HK-2 (cell line): ENCODE results near the gene IPO4.
A peak's percentile ranks its signal among the peaks of the same experiment; 100 is the strongest.

Source experiments
- DNase-seq: peaks from one replicate; pipeline ENCODE4 v3.0.0-alpha.2; 2018; ENCODE audit not compliant: unreplicated experiment

IPO4 gene

DNA sequence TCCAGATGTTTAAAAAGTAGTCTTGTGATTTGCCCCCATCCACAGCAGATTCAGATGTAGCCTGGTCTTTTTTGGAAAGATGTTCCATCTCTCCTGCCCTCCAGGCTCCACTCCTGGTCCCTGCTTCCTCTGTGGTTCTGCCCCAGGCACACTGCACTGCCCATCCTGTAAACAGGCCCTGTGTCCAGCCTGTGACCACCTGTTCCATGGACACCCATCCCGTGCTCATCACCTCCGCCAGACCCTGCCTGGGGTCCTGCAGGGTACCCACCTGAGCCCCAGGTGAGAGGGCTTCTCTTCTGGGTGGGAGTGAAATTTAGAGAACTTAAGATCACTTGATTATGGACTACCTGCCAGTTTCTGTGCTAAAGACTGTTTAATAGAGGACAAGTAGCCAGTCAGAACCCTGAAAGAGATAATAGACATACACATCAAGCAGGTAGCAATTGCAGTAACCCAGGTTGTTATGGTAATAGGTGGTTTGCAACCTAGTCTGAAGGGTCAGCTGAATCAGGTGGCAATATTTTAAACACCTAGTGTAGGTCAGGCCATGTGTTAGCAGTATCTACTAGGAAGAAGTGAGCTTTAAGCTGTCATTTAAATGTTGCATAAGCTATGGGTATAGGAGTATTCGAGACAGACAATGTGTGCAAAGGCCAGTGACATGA is 39.2 kb downstream of the IPO4 start:
- DNase-seq, result no peak

DNA sequence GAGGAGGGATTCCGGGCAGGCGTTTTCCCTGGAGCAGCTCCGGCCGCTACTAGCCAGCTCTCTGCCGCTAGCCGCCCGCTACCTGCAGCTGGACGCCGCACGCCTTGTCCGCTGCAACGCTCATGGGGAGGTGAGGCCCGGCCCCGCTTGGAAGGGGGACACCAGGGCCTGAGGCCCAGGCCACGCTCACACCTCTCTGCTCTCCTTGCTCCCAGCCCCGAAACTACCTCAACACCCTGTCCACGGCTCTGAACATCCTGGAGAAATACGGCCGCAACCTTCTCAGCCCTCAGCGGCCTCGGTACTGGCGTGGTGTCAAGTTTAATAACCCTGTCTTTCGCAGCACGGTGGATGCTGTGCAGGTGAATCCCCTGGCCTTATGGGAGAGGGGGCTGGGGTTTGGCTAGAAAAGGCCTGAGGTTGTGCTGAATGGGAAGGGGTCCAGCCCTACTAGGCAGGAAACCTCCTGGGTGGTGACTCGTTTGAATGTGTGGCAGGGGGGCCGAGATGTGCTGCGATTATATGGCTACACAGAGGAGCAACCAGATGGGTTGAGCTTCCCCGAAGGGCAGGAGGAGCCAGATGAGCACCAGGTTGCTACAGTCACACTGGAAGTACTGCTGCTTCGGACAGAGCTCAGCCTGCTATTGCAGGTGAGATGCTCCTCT is 40.7 kb downstream of the IPO4 start:
- no peak for DNase-seq

DNA sequence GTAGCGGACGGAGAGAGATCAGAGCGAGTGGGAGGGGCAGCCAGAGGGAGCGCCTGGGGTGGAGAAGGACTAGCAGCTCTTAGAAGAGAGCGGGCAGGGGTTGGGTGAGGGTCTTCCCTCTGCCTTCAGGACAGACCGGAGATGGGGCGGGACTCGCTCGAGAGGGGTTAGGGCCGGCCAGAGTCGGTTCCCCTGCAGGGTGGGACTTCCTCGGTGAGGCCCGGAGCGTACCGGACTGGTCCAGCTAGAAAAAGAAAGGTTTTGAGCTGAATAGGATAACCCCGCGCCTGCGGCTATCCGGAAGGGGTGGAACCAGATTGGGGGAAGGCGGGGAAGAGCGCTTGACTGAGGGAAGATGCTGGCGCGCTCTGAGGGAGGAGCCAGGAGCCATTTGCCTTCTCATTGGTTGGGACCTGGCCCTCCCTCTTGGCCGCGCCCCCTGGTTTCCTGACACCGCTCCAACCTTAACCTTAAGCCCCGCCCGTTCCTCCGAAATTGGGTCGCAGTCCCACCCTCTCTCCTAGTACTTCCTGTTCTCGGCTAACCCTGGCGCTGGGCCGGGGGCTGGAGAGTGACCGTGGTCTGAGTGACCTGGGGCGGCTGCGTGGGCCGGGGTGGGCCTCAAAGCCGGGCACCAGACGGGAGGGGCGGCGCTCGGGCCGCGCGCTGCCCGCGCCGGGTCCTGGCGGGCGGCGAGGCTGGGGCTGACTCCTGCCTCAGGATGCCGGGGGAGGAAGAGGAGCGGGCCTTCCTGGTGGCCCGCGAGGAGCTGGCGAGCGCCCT is 41.4 kb downstream of the IPO4 start, which contains the start of gene RNF31:
Gene RNF31 (plus strand): TSS at position 521 of the 783 bp plus-strand sequence. CDS start 201 bp downstream, at position 722.
- DNase-seq, result peak; percentile 96

DNA sequence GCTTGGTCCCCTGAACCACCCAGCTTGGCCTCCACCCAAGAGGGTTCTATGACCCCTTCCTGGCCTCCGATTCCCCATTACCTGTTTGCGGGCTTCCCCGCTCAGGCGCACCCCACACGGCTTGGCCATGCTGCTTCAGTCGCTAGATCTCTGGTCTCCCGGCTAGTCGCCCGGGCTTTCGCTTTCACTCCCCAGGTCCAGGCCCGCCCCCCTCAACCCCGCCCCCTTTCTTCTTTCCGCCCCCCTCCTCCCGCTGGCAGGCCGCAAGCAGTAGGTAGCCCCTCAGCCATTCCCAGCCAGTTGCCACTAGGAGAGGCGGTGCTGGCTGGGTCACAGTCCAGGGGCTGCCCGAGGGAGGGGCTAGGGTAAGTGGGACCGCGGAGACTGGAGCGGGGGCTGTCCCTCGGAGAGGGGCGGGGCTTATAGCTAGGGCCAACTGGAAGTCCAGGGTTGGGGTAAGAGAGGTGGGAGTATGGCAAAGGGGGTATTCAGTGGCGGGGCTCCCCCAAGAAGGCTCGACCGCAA is 42.1 kb downstream of the IPO4 start, which contains the start of gene PSME2:
Gene PSME2 (minus strand): TSS at position 158 of the 525 bp plus-strand sequence. CDS start 29 bp downstream, at position 129.
- DNase-seq, result peak; percentile 97

DNA sequence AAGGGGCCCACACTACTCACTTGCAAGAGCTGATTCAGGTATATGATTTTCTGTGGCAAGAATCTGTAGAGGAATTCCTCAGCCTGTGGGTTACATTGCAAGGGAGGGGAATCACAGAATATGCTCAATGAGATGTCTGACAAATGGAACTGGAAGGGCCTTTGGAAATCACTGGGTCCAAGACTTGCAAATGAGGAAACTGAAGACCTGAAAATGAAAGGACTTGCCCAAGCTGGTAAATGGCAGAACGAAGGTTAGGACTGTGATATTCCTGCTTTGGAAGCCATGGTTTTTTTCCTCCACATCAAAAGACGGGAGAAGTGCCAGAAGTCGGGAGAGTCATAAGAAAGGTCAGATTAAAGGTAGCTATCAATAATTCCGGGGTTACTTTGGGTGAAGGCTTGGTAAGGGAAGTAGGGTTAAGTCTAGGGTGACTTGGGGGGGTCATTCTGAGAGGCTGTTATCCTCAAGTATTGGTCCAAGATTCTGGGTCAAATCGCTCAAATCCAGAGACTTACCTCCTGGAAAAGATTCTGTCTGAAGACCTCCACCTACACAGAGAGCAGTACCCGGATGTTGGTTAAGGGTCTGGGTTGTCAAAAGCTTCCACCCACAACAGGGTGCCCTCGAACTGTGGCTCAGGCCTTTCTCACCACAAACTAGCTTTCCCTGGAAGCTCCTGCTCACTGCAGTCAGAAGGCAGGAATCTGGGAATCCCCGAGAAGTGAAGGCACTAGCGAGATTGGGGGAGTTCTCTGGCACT is 42.7 kb downstream of the IPO4 start:
- DNase-seq, result no peak

DNA sequence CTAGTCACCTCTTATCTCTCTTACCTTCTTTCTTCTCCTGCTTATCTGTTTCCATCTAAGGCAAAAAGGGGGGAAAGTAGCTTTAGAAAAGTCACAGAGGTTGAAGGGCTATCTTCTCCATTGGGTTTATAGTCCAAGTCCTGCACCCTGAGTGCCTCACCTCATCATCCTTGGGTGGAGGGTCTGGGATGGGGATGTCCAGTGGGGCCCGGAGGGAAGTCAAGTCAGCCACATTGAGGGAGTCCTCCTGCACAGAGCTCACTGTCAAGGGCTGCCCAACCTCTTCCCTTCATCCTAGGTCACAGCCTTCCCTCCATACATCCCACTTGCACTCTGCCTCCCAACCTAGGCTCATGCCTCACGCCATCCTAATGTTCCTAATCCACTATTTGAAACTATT is 43.4 kb downstream of the IPO4 start:
- DNase-seq, result no peak

DNA sequence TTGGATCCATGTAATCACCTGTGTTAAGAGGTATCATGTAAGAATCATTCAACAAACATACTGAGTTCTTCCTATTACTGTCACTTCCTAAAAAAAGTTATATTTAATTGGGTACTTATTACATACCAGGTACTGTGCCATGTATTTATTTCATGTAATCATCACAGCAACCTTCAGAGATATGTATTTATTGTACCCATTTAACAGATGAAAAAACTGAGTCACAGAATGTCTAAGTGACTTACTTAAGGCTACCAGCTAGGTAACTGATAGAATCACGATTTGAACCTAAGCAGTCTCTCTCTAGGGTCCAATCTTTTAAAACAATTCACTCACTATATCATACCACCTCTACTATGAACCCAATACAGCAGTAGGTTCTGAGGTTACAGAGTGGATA is 44.2 kb downstream of the IPO4 start:
- DNase-seq, result no peak

DNA sequence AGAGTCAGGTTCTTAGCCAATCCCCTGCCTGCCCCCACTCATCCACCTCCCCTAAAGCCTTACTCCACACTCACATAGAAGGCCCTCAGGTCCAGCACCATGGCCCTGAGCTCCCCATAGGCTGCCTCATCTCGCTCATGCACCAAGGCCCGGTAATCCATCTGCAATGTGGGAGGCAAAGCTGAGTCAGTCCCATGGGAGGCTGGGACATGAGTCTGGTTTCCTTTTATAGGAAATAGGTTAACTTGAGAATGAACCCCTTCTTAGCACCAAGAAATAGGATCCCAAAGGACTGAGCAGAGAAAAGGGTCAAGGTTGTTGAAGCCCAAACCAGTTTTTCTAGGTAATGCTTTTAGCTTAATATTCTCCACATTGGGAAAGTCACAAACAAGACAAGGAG is 45.1 kb downstream of the IPO4 start:
- DNase-seq, result no peak

DNA sequence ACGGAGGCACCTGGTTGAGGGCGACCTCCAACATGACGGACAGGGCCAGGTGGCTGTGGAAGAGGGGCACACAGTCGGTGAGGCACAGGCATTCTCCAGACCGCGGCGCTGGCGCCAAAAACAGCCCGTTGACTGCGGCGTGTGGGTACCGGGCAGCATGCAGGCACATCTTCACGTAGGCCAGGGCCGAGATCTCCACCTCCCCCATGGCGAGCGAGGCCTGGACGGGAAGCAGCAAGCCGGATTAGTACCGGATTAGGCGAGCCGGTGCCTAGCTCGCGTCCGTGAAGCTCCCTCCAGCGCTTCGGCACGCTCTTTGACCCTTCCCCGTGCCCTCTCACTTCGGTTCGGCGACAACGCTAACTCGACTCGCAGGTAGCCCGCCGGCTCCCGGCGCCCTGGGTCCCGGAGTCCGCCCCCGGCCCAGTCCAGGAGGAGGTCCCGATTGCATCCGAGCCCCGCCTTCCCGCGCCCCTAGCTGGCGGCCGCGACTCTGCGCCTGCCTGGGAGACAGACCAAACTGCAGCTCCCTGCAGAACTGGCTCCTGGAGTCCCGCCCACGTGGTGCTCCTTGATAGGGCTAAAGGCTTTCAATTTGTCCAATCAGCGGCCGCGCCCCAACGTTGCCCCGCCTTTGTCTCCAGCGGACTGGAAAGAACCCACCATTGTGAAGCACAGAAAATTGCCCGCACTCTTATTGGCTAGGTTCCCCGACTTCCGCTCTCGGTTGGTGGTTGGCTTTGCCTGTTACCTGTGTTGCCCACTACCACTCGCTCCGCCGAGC is 47.3 kb downstream of the IPO4 start, which contains the start of gene EMC9:
Gene EMC9 (minus strand): TSS at position 495 of the 784 bp plus-strand sequence. CDS start 287 bp downstream, at position 208.
- peak; percentile 99 for DNase-seq

DNA sequence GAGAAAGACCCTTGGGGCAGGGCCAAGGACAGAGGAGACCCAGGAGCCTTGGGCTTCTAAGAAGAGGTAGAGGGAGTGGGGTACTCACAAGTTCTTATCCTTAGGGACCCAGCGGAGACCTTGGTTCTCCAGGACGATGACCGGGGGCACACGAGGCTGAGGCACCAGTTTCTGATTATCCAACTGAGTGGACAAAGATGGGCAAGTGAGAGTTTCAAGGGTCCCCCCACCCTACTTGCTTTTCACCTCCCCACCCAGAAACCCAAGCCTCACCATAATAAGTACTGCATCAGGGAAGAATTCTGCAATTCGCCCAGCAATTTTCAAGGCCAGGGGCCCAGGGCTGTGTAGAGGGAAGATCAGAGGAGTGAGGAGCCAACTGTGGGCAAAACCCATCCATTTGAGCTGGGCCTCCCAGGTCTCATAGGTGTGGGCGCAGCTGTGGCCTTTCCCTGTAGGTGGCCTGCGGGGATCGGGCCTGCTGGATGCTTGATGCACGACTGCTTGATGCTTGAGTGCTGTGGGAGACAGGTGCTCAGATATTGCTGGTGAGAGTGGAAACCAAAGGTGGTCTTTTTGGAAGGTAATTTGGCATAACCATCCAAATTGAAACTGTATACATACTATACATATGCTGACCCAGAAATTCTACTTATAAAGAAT is 49.2 kb downstream of the IPO4 start:
- DNase-seq, result no peak

DNA sequence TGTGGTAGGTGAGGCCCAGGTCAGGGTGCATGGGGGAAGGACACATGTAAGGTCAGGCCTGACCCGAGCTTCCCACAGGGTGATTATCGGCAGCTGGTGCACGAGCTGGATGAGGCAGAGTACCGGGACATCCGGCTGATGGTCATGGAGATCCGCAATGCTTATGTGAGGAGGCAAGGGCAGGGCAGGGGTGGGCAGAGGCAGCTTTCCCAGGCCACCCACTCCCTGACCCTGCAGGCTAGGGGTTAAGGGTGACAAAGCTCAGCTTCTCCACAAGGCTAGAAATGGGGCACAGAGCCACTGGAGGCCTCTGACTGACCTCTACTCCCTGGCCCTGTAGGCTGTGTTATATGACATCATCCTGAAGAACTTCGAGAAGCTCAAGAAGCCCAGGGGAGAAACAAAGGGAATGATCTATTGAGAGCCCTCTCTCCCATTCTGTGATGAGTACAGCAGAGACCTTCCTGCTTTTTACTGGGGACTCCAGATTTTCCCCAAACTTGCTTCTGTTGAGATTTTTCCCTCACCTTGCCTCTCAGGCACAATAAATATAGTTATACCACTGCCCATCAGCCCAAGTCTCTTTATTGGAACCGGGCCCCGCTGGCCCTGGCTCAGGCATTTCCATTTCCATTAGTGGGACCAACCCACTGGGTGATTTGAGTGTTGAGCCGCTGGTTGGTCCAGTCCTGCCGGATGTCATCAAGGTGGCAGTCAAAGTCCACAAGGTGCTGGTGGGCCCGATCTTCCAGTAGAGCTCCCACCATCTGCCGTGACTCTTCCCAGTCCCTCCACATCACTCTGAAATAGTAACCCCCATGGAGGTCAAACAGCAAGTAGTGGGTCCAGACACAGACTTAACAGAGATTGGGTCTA is 50.0 kb downstream of the IPO4 start:
- no peak for DNase-seq

DNA sequence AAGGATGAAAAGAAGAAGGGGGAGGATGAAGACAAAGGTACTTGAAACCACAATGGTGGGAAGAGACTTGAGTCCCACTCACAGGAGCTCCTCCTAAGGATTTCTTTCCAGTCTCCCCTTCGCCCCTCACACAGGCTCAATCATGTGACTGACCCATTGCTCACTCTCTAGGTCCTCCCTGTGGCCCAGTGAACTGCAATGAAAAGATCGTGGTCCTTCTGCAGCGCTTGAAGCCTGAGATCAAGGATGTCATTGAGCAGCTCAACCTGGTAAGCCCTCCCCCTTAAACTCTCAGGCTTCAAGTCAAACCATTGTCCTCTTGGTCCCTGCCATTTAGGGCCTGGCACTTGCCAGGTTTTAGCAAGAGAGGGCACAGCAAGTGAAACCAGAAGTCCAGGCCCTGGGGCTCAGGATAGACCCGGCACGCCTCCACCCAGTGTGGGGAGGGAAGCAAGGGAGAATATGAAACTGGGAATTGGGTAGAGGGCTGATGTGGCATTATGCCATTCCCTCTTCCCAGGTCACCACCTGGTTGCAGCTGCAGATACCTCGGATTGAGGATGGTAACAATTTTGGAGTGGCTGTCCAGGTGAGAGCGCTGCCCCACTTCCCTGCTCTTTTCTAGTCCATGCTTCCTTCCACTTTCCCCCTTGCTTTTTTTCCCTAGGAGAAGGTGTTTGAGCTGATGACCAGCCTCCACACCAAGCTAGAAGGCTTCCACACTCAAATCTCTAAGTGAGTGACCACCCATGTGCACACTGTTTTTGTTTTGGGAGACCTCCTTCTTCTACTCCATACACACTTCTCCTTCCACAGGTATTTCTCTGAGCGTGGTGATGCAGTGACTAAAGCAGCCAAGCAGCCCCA is 50.9 kb downstream of the IPO4 start:
- DNase-seq, result no peak

DNA sequence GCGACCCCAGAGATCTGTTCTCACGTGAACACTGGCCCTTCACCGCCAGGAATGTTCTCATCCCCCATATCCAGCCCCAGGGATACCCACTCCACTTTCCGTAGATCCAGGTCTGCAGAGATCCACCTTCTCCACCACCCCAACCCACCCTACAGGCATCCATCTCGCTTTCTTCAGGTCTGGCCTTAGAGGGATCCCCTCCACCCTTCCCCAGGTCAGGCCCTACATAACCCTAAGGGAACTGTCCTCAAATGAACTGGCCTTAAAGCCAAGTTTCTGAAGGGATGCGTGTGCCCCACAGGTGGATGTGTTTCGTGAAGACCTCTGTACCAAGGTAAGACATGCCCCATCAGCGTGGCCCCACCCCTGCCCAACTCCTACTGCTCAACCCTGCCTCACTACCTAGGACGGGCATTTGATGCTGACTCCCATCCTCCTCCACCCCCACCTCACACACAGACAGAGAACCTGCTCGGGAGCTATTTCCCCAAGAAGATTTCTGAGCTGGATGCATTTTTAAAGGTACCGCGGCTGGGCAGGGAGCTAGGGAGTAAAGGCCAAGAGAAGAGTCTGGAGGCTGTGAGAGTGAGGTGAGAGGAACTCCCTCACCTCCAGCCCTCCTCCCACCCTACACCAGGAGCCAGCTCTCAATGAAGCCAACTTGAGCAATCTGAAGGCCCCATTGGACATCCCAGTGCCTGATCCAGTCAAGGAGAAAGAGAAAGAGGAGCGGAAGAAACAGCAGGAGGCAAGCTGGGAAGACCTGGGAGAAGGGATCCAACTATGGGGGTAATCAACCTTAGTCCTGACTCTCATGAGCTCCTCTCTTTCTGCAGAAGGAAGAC is 51.7 kb downstream of the IPO4 start:
- DNase-seq, result no peak

DNA sequence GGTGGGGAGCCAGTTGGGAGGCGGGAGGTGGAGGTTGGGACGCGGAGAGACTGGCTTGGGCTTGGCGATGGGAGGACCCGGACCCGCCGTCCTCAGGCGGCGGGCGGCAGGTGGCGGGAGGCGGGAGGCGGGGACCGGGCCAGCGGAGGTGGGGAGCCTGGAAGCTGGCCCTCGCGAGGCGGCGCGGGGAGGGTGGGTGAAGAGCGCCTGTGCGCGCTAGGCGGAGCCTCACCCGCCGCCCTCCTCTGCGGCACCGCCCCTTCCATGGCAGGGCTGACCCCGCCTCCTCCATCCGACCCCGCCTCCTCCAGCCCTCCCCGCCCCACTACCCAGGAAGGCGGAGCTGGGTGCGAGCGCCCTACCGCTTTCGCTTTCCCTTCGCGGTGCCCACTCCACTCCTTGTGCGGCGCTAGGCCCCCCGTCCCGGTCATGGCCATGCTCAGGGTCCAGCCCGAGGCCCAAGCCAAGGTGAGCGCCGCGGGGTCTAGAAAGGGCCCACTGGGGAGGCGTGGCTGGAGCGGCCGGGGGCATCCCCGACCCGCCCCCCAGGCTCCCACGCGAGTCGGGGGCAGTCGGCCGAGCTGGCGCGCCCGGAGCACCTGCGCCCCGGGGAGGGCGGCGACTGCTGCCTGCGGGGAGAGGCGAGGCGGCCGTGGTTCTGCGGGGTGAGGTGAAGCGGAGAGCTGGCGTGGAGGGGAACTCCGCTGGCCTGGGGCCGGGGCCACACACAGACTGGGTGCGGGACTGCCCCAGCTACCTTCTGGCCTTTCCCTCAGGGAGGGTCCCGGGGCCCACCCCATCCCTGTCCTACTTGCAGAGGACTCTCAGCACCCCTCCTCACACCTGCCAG is 52.6 kb downstream of the IPO4 start, which contains the start of gene PSME1:
Gene PSME1 (plus strand): TSS at position 361 of the 850 bp plus-strand sequence. CDS start 69 bp downstream, at position 430.
- DNase-seq, result peak; percentile 91

DNA sequence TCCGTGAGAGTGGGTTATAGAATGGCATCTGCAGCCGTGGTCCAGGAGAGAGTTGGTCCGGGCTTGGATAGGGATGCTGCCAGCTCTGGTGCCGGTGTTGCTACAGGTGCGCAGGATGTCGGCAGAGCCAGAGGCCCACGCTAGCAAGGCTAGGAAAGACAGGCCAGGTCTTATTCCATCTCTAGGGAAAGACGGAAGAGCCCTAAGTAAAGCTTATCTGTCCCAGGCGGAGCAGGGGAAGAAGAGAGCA is 53.1 kb downstream of the IPO4 start:
- no peak for DNase-seq

DNA sequence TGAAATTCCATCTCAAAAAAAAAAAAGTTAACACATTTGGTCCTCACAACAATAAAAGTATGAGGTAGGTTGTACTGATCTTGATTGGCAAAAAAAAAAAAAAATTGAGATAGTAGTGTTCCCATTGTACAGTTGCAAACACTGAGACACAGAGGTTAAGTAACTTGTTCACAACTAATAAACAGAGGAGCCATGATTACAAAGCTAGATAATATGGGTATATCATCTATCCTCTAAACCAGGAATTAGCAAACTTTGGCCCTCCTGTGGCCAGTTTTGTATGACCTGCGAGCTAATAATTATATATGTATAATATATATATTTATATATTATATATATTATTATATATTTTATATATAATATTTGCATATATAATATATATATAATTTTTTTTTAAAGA is 54.9 kb downstream of the IPO4 start:
- DNase-seq, result no peak
